HG02885 (cell line): ENCODE results near the gene GUCY1B1.

ENCODE experiments used
- ATAC-seq: cut with Tn5 transposase; IDR thresholded peaks from one replicate; pipeline ENCODE4 v1.9.1; 2021; ENCODE audit warnings: mild to moderate bottlenecking; ENCODE audit not compliant: unreplicated experiment, poor library complexity

Gene GUCY1B1

DNA sequence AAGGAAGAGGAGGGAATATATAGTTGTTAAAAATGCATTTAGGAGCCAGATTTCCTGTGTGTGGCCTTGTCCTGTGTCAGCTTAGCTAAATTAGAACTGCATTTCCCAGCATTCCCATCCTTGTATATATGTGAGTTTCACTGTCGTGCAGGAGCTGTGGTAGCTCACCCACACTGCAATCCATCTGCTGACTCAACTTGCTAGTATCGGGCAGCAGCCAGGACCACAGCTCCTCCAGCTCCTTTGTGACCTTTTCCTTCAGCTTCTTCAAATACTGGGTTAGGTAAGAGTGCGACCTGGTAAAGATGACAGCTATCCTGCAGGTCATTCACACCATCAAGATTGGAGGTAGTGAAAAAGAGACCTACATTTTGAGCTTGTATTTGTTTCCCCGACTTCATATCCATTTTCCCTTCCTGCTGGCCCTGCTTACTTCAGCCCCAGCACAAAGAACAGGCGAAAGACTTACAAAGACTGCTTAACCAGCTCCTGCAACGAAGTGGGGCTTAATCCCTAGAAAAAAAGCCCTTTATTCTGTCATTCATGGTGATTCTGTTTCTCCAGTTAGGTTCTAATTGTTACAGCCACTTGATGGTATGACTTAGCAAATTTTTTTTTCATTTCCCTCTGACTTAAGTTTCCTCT is 95.9 kb downstream of the GUCY1B1 start:
- no peak for ATAC-seq

DNA sequence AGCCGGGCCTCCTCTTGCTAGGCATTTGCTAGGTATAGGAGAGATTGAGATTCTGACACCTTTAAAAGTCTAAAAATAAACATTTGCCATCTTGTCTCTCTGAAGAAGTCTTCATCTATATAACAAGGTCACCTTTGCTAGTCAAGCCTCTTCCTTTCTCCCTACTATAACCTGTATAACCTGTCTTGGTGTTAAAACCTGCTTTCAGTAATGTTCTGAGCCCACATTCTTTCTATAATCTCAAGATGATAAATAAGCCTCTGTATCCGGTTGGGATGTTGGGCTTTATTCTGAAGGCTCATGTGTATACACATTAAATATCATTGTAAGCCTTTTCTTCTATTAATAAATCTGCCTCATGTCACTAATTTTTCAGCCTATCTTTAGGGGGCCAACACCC is 97.1 kb downstream of the GUCY1B1 start:
- ATAC-seq: no peak
